Spleen (tissue), 11 donors: ENCODE data around the gene C2orf72. TPM values are rescaled to one million over a fixed set of nuclear protein-coding genes. Genes with fewer than 3 reads are reported as not detected.

ENCODE experiments used
- DNase-seq: peaks from one replicate; pipeline ENCODE4 v3.0.0-alpha.2; 2020
- H3K27ac ChIP-seq, 8 donors: fragments of 200-600 bp; sonication (generic) in 7 of 8; 1 replicate in 4 of 8; 2 replicates in 4 of 8; pipeline versions ENCODE4 v1.5.0 to v1.8.0; 2016 to 2021; ENCODE audit warnings: inconsistent platforms in 4 of 8, mild to moderate bottlenecking in 4 of 8, moderate library complexity in 1 of 8
- H3K27me3 ChIP-seq, 7 donors: fragments of 200-600 bp; sonication (generic) in 6 of 7; replicated peaks in 1 of 7; 1 replicate in 4 of 7; 2 replicates in 3 of 7; pipeline versions ENCODE4 v1.5.0 to v1.8.0; 2016 to 2021; ENCODE audit warnings: inconsistent platforms in 3 of 7, mild to moderate bottlenecking in 1 of 7
- H3K36me3 ChIP-seq, 6 donors: fragments of 200-600 bp; sonication (generic) in 5 of 6; 1 replicate in 4 of 6; 2 replicates in 2 of 6; pipeline versions ENCODE4 v1.5.0 to v1.8.0; 2016 to 2021; ENCODE audit warnings: inconsistent platforms in 2 of 6
- H3K4me1 ChIP-seq, 6 donors: fragments of 200-600 bp; sonication (generic) in 5 of 6; 1 replicate in 3 of 6; 2 replicates in 3 of 6; pipeline versions ENCODE4 v1.5.0 to v1.8.0; 2016 to 2021; ENCODE audit warnings: inconsistent platforms in 3 of 6
- H3K4me3 ChIP-seq, 8 donors: fragments of 200-600 bp; sonication (generic) in 7 of 8; 1 replicate in 4 of 8; 2 replicates in 4 of 8; pipeline versions ENCODE4 v1.5.0 to v1.8.0; 2016 to 2021; ENCODE audit warnings: inconsistent platforms in 4 of 8, mild to moderate bottlenecking in 4 of 8, moderate library complexity in 2 of 8
- H3K9me3 ChIP-seq, 8 donors: fragments of 200-600 bp; sonication (generic) in 7 of 8; 1 replicate in 4 of 8; 2 replicates in 4 of 8; pipeline versions ENCODE4 v1.5.0 to v1.8.0; 2016 to 2021; ENCODE audit warnings: inconsistent platforms in 4 of 8
- CTCF ChIP-seq, 11 experiments: fragments of 200-600 bp in 7 of 11; fragments of 450-650 bp in 4 of 11; sonication (generic) in 4 of 11; IDR thresholded peaks in 8 of 11; conservative IDR thresholded peaks in 3 of 11; 1 replicate in 7 of 11; 2 replicates in 4 of 11; pipeline versions ENCODE4 v1.4.0 to v1.8.0; 2016 to 2021; ENCODE audit warnings: antibody characterized with exemption in 11 of 11, inconsistent platforms in 4 of 11, mild to moderate bottlenecking in 1 of 11
- POLR2A ChIP-seq, 3 donors: fragments of 450-650 bp; IDR thresholded peaks; one replicate each; pipeline ENCODE4 v1.5.1; 2017; ENCODE audit warnings: antibody characterized with exemption in 3 of 3, mild to moderate bottlenecking in 1 of 3
- POLR2AphosphoS5 ChIP-seq, 3 donors: sonication (generic); formaldehyde crosslinking; IDR thresholded peaks; one replicate each; pipeline ENCODE4 v1.5.1; 2017; ENCODE audit warnings: antibody characterized with exemption in 3 of 3
- WGBS, 5 donors: extraction: QIAGEN DNeasy Blood & Tissue Kit in 3 of 5; methylation state at CpG; one replicate each; pipeline versions ENCODE4 v1.1.5 to v1.1.7; 2013 to 2018; 5-methylcytosine and 5-hydroxymethylcytosine counted together
- intact Hi-C: fragments of 100-400 bp; cut with DNase I; formaldehyde crosslinking; loops from one replicate; pipeline ENCODE4 v1.15.0; 2023; ENCODE audit warnings: low total_unique reads
- polyA plus RNA-seq, 3 donors: library from polyadenylated mRNA; stranded (reverse); fragments of 200-250 nt; gene quantifications; one replicate each; pipeline ENCODE4 v1.2.1, GENCODE V29; 2013
- total RNA-seq, 7 donors: library from RNA; depleted of rRNA in 3 of 7; stranded (reverse); fragments of >200 nt in 3 of 7; fragmentation: NEBNext Ultra II Directional in 4 of 7; extraction: Animal tissue kit (Norgen Biotek cat#: 25700) in 4 of 7; gene quantifications; one replicate each; pipeline versions ENCODE4 v1.1.0 to v1.2.1, GENCODE V29; 2016 to 2021
- donor health status: healthy with polysubstance abuse.
- donor health status: DM: no; HTN: no; CAD: no; lungs with moderate emphysema.
- donor health status: DM: no; HTN: no; CAD: no.
- donor health status: Bipolar disorder and iron deficiency.
- donor health status: healthy.
- donor health status: DM: no; HTN: no; CAD: no.
- donor health status: DM: yes; HTN: yes; CAD: no.

Gene C2orf72
- total and polyA plus RNA-seq, 10 donors: not detected

GRCh38 chr2:231012463-231012862 is 24.9 kb upstream of the C2orf72 start:
- Histone ChIP-seq H3K9me3 (no peaks in the 10 kb centered on the region), H3K27me3 (peaks cover 0 to 55% (median 0%) of the 10 kb centered on the region in 7 donors), H3K4me3 (no peak overlapping the region), H3K4me1 (no peaks in the 10 kb centered on the region), H3K27ac (no peak overlapping the region), H3K36me3 (no peaks in the 10 kb centered on the region)
- 67 to 83% (median 75%) methylated on average over 3 of the region's 3 CpGs for WGBS, 5 donors
- intact Hi-C loops: no loop called here
- TF ChIP-seq POLR2AphosphoS5 (IDR thresholded peaks at IDR 0.05): no peak
- TF ChIP-seq POLR2A (IDR thresholded peaks at IDR 0.05): no peak
- no peak for TF ChIP-seq CTCF (IDR thresholded peaks at IDR 0.05 in 8 of 11, conservative IDR thresholded peaks at IDR 0.05 in 3 of 11)
- DNase-seq: no peak

GRCh38 chr2:231013820-231014219 is 23.5 kb upstream of the C2orf72 start:
- H3K27ac ChIP-seq: no peak overlapping the region
- H3K9me3 ChIP-seq: no peaks in the 10 kb centered on the region
- TF ChIP-seq POLR2A (IDR thresholded peaks at IDR 0.05): no peak
- TF ChIP-seq CTCF (IDR thresholded peaks at IDR 0.05 in 8 of 11, conservative IDR thresholded peaks at IDR 0.05 in 3 of 11): no peak
- TF ChIP-seq POLR2AphosphoS5 (IDR thresholded peaks at IDR 0.05): no peak
- 31 to 48% (median 40%) methylated on average over 3 of the region's 3 CpGs for WGBS, 5 donors
- intact Hi-C loops: no loop called here
- no peaks in the 10 kb centered on the region for H3K4me1 ChIP-seq
- no peaks in the 10 kb centered on the region for H3K36me3 ChIP-seq
- no peak overlapping the region for H3K4me3 ChIP-seq
- DNase-seq: no peak
- H3K27me3 ChIP-seq: peaks cover 0 to 56% (median 0%) of the 10 kb centered on the region in 7 donors

- Histone ChIP-seq H3K4me3 (no peak overlapping the region), H3K27me3 (peaks cover 0 to 44% (median 0%) of the 10 kb centered on the region in 7 donors), H3K4me1 (no peaks in the 10 kb centered on the region), H3K36me3 (no peaks in the 10 kb centered on the region), H3K27ac (no peak overlapping the region), H3K9me3 (no peaks in the 10 kb centered on the region)
- DNase-seq: no peak
- TF ChIP-seq POLR2AphosphoS5 (IDR thresholded peaks at IDR 0.05) (no peak), POLR2A (IDR thresholded peaks at IDR 0.05) (no peak), CTCF (IDR thresholded peaks at IDR 0.05 in 8 of 11, conservative IDR thresholded peaks at IDR 0.05 in 3 of 11) (no peak)
- intact Hi-C loops: no loop called here
- 45 to 75% (median 71%) methylated on average over 6 to 7 of the region's 7 CpGs for WGBS, 5 donors
Observed at GRCh38 chr2:231015478-231015877, 21.8 kb upstream of the C2orf72 start.

GRCh38 chr2:231015926-231016325 is 21.4 kb upstream of the C2orf72 start:
- no peak for DNase-seq
- H3K9me3 ChIP-seq: no peaks in the 10 kb centered on the region
- peaks cover 0 to 44% (median 0%) of the 10 kb centered on the region in 7 donors for H3K27me3 ChIP-seq
- no peak overlapping the region for H3K27ac ChIP-seq
- WGBS, 5 donors: 82 to 88% (median 87%) methylated on average over 3 of the region's 3 CpGs
- H3K4me3 ChIP-seq: no peak overlapping the region
- intact Hi-C loops: no loop called here
- H3K4me1 ChIP-seq: no peaks in the 10 kb centered on the region
- no peaks in the 10 kb centered on the region for H3K36me3 ChIP-seq
- no peak for TF ChIP-seq POLR2AphosphoS5 (IDR thresholded peaks at IDR 0.05)
- TF ChIP-seq CTCF (IDR thresholded peaks at IDR 0.05 in 8 of 11, conservative IDR thresholded peaks at IDR 0.05 in 3 of 11): no peak
- no peak for TF ChIP-seq POLR2A (IDR thresholded peaks at IDR 0.05)
